ENCODE measurements around the gene DNAH17.

- TF ChIP-seq CTCF (tag by site-specific recombination; IDR thresholded peaks at IDR 0.05) (no peak), MYNN (tag by site-specific recombination; IDR thresholded peaks at IDR 0.05; ENCODE audit: borderline replicate concordance) (no peak), ZNF549 (tag by site-specific recombination; IDR thresholded peaks at IDR 0.05) (no peak), ZNF37A (tag by site-specific recombination; IDR thresholded peaks at IDR 0.05) (no peak), SP2 (tag by site-specific recombination; IDR thresholded peaks at IDR 0.05) (no peak), ZNF416 (tag by site-specific recombination; IDR thresholded peaks at IDR 0.05) (no peak), ZNF274 (IDR thresholded peaks at IDR 0.05; ENCODE audit: low read length) (no peak), ZNF274 (tag by site-specific recombination; IDR thresholded peaks at IDR 0.05; ENCODE audit: borderline replicate concordance) (no peak), ZNF18 (tag by site-specific recombination; IDR thresholded peaks at IDR 0.05) (no peak), ZBTB49 (tag by site-specific recombination; IDR thresholded peaks at IDR 0.05; ENCODE audit: low read depth) (no peak)
Observed at GRCh38 chr17:78607038-78607437, 29.8 kb upstream of the DNAH17 start.

All from HEK293 (cell line).